Measurements from ENCODE around the gene GRID1. TPM values are rescaled to one million over a fixed set of nuclear protein-coding genes. Genes with fewer than 3 reads are reported as not detected.

The GRID1 gene
- total RNA-seq, 1 experiment from 2014 or later, result not detected

- DNase-seq, result no peak
- H3K27ac Mint-ChIP-seq (ENCODE audit: unreplicated experiment), result no peak overlapping the region
- CTCF ChIA-PET, result no interaction called here
- TF ChIP-seq, protein P1, sequence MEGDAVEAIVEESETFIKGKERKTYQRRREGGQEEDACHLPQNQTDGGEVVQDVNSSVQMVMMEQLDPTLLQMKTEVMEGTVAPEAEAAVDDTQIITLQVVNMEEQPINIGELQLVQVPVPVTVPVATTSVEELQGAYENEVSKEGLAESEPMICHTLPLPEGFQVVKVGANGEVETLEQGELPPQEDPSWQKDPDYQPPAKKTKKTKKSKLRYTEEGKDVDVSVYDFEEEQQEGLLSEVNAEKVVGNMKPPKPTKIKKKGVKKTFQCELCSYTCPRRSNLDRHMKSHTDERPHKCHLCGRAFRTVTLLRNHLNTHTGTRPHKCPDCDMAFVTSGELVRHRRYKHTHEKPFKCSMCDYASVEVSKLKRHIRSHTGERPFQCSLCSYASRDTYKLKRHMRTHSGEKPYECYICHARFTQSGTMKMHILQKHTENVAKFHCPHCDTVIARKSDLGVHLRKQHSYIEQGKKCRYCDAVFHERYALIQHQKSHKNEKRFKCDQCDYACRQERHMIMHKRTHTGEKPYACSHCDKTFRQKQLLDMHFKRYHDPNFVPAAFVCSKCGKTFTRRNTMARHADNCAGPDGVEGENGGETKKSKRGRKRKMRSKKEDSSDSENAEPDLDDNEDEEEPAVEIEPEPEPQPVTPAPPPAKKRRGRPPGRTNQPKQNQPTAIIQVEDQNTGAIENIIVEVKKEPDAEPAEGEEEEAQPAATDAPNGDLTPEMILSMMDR (IDR thresholded peaks at IDR 0.05; ENCODE audit: unreplicated experiment), result no peak
- H3K9me3 Mint-ChIP-seq (ENCODE audit: low read depth, unreplicated experiment), result no peaks in the 10 kb centered on the region
- intact Hi-C loops (cut with micrococcal nuclease; ENCODE audit: unreplicated experiment), result loop anchor here (5.0 to 10.0 kb wide), 2 partner anchors 365 to 817 kb away; no protein-coding TSS in a partner anchor
- H3K4me3 Mint-ChIP-seq (ENCODE audit: low read depth, unreplicated experiment), result no peak overlapping the region
- peaks cover 8% of the 10 kb centered on the region for H3K4me1 Mint-ChIP-seq (ENCODE audit: low read depth, unreplicated experiment)
- peaks cover 76% of the 10 kb centered on the region for H3K27me3 Mint-ChIP-seq (ENCODE audit: unreplicated experiment)
- BruUV-seq (replicated peaks), result no TSS peak
- peaks cover 5% of the 10 kb centered on the region for H3K36me3 Mint-ChIP-seq (ENCODE audit: insufficient read depth, unreplicated experiment)
Measured at GRCh38 chr10:86362129-86362527, 4.5 kb downstream of the GRID1 start.

GRCh38 chr10:86361156-86362128 is 5.2 kb downstream of the GRID1 start:
- no TSS peak for BruUV-seq (replicated peaks)
- TF ChIP-seq, protein P1 (IDR thresholded peaks at IDR 0.05; ENCODE audit: unreplicated experiment), result no peak
- intact Hi-C loops (cut with micrococcal nuclease; ENCODE audit: unreplicated experiment), result loop anchor here (5.0 to 10.0 kb wide), 2 partner anchors 364 to 817 kb away; no protein-coding TSS in a partner anchor
- CTCF ChIA-PET, result interaction anchor here (1.2 kb wide), 1 partner anchor 99 kb away, joined by 3 read pairs; no protein-coding TSS in a partner anchor
- no peak for DNase-seq
- no peak overlapping the region for H3K4me3 Mint-ChIP-seq (ENCODE audit: low read depth, unreplicated experiment)
- peaks cover 8% of the 10 kb centered on the region for H3K4me1 Mint-ChIP-seq (ENCODE audit: low read depth, unreplicated experiment)
- H3K9me3 Mint-ChIP-seq (ENCODE audit: low read depth, unreplicated experiment), result no peaks in the 10 kb centered on the region
- no peak overlapping the region for H3K27ac Mint-ChIP-seq (ENCODE audit: unreplicated experiment)
- peaks cover 5% of the 10 kb centered on the region for H3K36me3 Mint-ChIP-seq (ENCODE audit: insufficient read depth, unreplicated experiment)
- H3K27me3 Mint-ChIP-seq (ENCODE audit: unreplicated experiment), result peaks cover 83% of the 10 kb centered on the region

DNA sequence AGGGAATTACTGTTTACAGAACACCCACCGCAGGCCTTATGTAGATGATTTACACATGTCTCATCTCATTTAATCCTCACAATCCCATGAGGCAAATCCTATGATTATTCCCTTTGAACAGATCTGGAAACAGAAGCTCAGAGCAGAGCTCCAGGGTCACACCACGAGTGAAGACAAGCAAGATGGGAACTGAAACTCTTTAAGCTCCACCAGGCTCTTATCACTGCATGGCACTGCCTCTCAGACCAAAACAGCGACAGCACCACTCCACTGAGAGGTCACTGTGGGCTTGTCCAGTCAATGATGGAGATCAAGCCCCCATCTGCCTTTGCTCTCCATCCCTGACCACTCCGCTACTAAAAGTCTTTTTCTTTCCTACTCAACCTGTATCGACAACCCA is 5.9 kb downstream of the GRID1 start:
- H3K36me3 Mint-ChIP-seq (ENCODE audit: insufficient read depth, unreplicated experiment), result peaks cover 5% of the 10 kb centered on the region
- DNase-seq, result no peak
- TF ChIP-seq, protein P1 (IDR thresholded peaks at IDR 0.05; ENCODE audit: unreplicated experiment), result no peak
- H3K4me1 Mint-ChIP-seq (ENCODE audit: low read depth, unreplicated experiment), result peaks cover 5% of the 10 kb centered on the region
- no TSS peak for BruUV-seq (replicated peaks)
- no peak overlapping the region for H3K27ac Mint-ChIP-seq (ENCODE audit: unreplicated experiment)
- H3K9me3 Mint-ChIP-seq (ENCODE audit: low read depth, unreplicated experiment), result no peaks in the 10 kb centered on the region
- CTCF ChIA-PET, result interaction anchor here (1.2 kb wide), 1 partner anchor 98 kb away, joined by 3 read pairs; no protein-coding TSS in a partner anchor
- H3K27me3 Mint-ChIP-seq (ENCODE audit: unreplicated experiment), result peaks cover 86% of the 10 kb centered on the region
- intact Hi-C loops (cut with micrococcal nuclease; ENCODE audit: unreplicated experiment), result loop anchor here (5.0 to 10.0 kb wide), 2 partner anchors 363 to 816 kb away; no protein-coding TSS in a partner anchor
- no peak overlapping the region for H3K4me3 Mint-ChIP-seq (ENCODE audit: low read depth, unreplicated experiment)

- TF ChIP-seq, protein P1 (IDR thresholded peaks at IDR 0.05; ENCODE audit: unreplicated experiment), result no peak
- BruUV-seq (replicated peaks), result no TSS peak
- no peak for DNase-seq
- peaks cover 86% of the 10 kb centered on the region for H3K27me3 Mint-ChIP-seq (ENCODE audit: unreplicated experiment)
- H3K36me3 Mint-ChIP-seq (ENCODE audit: insufficient read depth, unreplicated experiment), result peaks cover 5% of the 10 kb centered on the region
- no peaks in the 10 kb centered on the region for H3K9me3 Mint-ChIP-seq (ENCODE audit: low read depth, unreplicated experiment)
- H3K4me3 Mint-ChIP-seq (ENCODE audit: low read depth, unreplicated experiment), result no peak overlapping the region
- H3K27ac Mint-ChIP-seq (ENCODE audit: unreplicated experiment), result no peak overlapping the region
- CTCF ChIA-PET, result no interaction called here
- H3K4me1 Mint-ChIP-seq (ENCODE audit: low read depth, unreplicated experiment), result no peaks in the 10 kb centered on the region
- intact Hi-C loops (cut with micrococcal nuclease; ENCODE audit: unreplicated experiment), result loop anchor here (5.0 to 10.0 kb wide), 2 partner anchors 363 to 815 kb away; no protein-coding TSS in a partner anchor
Measured at GRCh38 chr10:86359954-86360353, 6.6 kb downstream of the GRID1 start.
